GM18511 (cell line): Measurements from ENCODE around the gene ADAMTSL1.

ENCODE experiments used
- ATAC-seq: cut with Tn5 transposase; IDR thresholded peaks from one replicate; pipeline ENCODE4 v1.9.1; 2021; ENCODE audit warnings: mild to moderate bottlenecking, moderate library complexity; ENCODE audit not compliant: unreplicated experiment

Gene ADAMTSL1

DNA sequence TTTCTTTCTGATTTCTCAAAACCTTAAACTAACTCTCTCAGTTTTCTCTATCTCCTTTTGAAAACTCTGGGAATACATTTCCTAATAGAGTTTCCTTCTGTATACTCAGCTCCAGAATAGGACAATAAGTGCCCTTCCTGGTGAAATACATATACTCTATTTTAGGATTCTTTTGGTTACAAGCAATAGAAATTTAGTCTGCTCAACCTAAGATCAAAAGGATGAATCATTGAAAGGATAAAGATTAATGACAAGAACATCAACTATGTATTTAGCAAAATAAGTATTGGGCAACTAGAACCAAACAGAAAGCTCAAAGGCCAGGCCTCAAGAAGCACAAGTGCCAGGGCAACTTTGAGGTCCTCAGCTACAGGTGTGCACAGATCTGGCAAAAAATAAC, 127.1 kb downstream of the ADAMTSL1 start:
- no peak for ATAC-seq

DNA sequence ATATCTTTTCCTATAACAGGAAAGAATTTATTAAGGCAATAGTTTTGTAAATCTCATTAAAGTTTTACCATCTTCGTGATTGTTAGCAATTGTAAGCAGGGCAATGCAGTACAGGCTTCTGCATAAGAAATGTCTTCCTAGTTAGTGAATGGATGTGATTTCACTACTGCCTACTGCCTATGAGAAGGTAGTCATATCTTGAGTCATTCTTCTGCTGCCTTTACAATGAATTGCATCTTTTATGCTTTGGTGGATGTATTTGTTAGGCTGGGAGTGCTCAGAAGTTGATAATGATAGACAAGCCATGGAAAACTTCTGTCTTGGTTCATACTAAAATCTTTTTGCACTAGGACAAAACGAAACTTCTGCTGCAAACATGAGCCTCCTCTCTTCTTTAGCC, 128.0 kb downstream of the ADAMTSL1 start:
- ATAC-seq: no peak

DNA sequence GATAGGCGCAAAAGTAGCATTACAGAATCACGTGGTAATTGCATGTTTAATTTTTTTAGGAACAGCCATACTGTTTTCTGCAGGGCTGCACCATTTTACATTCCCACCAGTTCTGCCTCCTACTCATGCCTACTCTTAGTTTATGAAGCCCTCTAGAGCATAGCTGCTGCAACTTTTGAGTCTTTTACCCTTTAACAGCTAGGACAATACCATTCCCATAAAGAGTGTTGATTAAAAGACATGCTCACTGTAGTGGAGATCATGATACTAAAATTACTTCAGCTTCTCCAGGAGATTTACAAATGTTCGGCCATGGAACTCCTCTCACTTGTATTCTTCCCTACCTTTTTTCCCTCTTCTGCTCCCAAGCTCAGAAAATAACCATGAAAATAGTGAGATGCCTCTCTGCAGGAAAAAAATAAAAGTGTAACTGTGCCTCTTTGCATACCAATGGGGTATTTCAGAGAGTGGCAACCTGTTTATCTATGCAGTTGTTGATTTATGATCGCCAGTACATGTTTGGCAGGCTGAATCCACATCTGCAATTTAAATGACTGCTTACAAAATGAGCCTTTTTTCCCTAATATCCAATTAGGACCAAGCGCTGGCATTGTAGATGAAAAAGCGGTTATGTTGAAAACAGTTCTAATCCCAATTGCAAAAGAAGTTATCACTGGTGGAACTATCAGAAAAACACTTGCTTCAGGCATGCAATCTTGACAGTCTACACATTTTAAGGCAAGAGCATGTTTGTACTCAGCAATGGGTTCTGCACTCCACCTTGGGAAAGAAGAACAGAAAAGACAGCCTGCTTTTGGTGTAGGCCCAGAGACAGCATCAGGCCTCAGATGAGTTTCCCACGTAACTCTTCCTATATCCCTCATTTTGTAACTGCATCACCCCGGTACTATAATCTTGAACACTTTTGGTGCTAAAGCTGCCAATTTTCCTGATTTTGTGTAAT, 131.1 kb downstream of the ADAMTSL1 start:
- no peak for ATAC-seq

DNA sequence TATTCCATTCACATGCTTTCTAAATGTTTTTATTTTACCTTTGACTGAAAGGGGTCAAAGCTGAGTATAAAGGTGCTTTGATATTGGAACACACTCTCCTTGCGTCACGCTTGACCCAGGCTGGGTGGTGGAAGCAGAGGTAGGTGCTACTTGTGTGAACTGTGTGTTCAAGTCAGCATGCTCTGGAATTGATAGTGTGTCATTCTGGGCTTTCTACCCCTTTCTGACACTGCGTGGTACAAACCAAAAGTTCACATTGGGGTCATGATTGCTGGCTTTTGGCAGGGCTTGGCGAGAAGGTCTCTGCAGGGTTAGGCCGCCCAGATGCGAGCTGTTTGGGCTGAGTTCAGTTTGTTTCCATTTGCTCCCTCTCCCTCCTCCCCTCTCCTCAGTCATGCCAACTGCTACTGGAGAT, 131.8 kb downstream of the ADAMTSL1 start:
- ATAC-seq: no peak

DNA sequence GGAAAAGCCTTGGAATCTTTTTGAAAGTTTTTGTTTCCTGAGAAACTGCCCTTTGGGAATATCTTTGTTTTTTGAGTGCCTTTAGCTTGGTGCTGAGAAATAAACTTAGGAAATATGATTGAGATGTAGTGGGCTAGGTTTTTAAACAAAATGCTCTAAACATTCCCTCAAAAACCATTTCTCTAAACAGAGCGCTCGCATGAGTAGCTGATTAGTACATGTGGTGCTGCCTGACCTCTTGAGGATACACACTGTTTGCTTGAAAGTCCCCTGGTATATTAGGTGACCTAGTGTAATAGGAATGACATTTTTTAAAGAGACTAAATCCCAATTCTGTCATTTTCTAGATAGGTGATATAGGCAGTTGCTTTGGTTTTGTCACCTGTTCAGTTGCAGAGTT, 132.3 kb downstream of the ADAMTSL1 start:
- ATAC-seq: no peak

DNA sequence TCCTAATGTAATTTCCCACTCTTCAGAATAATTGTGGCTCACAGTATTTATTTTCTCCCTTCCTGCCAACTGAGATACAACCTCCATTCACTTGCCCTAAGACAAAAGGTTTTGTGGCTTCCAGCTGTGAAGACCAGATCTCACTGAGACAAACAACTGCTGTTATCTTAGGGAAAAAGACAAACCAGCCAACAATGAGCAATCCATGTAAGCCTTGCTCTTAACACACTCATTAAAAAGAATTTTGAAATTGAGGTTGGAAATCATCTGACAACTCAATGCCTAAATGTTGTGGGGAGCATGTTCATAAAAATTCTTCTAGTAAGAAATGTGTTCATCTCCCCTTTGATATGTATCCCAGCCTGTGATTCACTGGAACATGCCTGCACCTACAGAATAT, 132.9 kb downstream of the ADAMTSL1 start:
- no peak for ATAC-seq

DNA sequence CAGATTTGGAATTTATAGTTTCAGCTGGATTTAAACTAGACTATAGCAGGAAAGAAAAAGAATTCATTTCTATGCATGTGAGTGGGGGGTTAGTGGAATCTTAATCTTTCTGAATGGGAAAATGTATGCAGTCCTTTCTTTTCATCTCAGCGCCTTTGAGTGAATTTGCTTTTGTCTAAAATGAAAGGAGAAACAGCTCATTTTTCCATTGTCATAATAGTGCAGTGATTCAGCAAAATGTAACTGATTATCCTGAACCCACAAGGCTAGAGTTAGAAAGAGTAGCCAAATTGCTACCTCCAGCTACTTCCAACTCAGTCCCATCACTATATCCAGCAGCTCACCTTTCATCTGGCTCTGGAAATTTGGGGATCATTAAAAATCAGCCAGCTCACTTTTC, 134.4 kb downstream of the ADAMTSL1 start:
- ATAC-seq: no peak

DNA sequence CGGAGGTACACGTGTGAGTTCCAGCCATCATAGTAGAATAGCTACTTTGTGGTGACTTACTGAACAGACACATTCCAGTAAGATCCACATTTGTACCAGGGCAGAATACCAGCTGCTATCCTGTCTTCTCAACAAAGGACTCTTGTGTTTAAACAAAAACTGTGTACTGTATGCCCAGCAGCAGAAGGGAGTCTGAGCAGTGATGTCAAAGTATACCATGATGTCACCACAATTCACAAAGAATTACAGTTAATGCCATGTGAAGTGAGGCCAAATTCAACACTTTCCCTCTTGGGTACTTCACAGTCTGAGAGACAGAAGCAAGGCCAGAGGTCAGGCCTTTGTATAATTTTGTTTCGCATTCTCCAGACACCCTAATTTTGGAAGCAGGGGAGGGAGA, 137.0 kb downstream of the ADAMTSL1 start:
- no peak for ATAC-seq

DNA sequence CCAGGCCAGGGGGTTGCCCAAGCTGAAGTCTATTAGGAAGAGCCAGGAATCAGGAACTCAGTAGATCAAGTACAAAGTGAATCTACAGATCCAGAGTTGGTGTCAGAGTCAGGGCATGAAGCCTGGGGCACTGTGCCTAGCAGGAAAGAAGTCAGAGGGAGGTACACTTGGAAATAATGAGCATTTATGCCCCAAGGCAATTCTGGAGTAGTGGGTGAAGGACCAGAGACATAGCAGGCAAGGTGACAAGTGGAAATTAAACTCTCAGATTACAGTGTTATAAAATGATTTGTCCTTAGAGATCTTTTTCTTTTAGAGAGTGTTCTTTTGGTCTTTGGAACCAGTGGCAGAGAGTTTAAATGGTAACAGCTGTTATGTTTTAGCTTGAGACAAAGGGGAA, 138.0 kb downstream of the ADAMTSL1 start:
- no peak for ATAC-seq

DNA sequence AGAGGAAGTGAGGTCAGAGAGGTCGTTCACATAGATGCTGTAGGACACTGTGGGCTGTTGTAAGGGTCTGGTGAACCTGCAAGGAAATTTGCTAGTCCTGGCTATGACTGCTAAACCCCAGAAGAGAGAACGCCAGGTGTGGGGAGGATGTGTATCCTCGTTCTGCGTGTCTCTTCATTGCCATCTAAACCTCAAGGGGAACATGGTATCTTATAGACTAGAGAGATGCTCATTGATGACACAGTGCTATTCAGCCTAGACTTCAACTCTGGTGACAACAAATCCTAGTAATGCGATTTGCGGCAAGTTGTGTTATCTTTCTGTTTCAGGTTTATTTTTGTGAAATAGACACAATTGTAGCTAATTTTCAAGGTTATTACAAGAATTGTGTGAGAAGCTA, 140.2 kb downstream of the ADAMTSL1 start:
- no peak for ATAC-seq

DNA sequence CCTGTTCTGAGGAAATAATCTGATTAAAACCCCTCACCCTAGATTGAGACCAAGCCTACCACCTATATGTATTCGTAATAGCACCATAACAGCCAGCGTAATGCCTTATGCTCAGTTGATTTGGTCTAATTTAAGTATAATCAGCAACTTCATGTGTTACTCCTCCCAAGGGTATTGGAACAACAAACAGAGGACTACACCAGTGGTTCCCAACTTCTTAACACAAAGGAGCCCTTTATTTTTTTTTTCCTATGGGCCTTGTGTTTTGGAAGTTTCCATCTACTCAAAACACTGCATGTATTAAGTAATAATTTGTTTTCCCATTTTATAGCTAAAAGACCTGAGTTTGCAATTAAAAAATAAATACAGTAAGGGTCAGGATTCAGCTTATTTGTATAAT, 140.7 kb downstream of the ADAMTSL1 start:
- no peak for ATAC-seq

DNA sequence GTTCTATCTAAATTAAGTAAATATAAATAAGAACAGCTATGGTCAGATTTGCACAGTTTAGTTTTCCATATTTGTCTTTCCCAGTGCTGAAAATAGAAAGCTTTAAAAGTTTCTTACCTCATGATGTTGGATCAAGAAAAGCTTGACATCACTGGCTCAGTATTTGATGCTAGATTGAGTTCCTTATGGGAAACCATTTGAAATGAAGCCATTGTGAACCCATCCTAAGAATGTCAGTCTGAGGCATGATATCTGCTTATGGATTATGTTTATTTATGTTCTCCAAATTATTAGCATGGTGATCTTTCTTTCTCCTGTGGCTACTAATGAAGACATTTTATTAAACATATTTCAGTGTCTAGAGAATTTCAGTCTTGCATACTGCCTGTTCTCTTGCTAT, 143.0 kb downstream of the ADAMTSL1 start:
- ATAC-seq: no peak

DNA sequence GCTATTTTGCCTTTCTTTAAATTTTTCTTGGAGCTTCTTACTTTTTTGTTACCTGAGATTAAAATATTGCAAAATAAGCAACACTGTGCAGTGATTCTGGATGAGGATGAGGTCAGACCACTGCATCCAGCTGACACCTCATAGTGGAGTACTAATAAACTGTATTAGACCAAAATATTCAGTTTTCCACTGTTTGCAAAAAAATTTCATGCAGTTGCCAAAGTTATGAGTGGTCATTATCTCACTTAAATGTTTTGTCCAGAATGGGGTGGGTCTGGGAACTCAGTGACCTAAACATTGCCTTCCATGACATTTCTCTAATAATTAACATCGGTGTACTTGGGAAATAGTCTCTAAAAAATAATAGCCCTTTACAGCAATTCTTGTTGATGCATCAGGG, 143.8 kb downstream of the ADAMTSL1 start:
- no peak for ATAC-seq

DNA sequence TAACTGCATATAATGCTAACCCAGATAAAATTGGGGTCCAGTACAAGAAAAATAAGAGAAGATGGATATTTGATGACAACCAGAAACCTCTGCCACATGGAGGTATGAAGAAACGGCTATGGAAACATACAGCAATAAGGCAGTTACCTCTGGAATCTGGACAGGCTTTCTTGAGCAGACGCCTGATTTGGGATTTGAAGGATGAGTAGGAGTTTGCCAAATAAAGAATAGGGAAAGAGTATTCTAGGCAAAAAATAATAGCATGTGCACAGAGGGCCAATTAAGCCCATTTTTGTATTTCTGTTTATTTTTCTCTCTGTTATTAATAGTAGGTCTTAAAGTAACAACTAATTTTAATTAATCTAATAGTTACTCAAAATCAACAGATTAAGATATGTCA, 144.9 kb downstream of the ADAMTSL1 start:
- ATAC-seq: no peak

DNA sequence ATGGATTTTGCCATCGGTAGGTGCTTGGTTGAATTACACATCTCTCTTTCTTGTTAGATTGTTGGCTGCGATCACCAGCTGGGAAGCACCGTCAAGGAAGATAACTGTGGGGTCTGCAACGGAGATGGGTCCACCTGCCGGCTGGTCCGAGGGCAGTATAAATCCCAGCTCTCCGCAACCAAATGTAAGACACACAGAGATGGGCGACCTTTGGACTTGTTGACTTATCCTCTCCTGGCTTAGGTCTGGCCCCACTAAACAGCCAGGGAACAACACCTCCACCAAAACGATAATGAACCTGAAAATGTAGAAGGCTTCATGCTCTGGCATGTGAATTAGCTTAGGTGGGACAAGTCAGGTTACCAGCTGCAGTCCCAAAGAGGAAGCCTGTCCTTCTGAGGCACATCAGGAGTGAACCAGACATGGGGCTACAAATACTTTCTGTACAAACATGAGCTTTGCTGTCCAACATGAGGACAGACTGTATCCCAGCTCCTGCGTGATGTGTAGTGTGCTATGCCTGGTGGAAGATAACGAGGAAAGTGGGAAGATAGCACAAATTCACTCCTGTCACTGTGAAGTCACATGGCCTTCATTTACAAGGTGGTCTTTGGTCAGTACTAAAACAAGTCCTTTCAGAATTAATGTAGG, 148.4 kb downstream of the ADAMTSL1 start:
- no peak for ATAC-seq

DNA sequence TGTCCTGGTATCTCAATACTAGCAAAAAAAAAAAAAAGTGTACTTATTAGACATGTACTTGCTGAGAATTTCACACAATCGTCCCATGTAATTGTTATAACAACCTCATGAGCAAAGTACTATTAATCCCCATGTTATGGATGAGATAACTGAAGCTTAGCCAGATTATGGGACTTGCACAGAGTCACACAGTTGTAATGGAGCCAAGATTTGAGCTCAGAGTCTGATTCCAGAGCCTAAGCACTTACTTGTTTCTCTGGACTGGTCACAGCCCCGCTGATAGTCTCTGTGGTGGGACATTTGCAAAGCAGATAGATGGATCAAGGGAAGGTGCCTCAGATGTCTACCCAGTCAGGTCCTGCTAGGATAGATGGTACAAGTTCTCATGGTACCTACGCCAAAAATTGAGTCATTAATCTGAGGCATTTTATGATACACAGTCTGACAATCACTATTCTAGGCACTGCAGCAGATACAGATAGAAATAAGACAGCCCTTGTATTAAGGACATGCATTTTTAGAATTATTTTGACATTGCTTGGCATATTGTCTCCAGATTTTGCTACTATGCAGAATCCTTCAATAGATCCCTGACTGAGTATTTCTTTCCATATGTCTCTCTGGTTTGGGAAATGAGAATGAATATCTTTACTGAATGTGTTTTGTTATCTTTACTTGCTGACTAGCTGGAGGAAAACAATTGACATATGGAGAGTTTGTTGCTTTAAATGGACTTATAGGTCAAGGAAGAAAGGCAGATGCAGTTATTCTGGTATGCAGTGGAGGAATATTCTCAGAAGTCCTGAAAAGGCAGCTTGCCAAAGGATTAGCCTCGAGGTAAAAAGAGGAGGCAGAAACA, 149.5 kb downstream of the ADAMTSL1 start:
- ATAC-seq: no peak

DNA sequence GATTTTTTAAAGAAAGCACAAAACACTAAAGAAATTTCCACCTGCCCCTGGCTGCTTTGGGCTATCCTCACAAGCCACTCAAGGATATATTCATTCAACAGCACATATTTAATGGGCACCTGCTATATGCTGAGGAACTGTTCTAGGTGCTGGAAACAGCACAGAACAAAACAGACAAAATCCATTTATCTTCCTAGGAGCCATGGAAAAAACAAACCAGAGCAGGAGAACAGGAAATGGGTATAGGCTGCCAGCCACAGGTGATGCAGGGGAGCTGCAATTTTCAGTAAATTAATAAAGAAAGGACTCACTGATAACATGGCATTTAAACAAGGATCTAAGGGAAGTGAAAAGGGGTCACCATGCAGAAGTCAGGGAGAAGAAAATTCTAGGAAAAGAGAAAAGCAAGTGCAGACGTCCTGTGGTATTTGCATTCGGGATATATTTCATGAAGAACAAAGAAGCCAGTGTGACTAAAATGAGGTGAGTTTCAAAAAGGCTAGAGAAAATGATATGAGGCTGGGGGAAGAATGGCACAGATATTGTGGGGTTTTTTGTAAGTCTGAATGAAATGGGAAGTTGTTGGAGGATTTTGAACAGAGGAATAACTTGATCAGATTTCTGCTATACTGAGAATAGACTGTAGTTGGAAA, 152.2 kb downstream of the ADAMTSL1 start:
- no peak for ATAC-seq

DNA sequence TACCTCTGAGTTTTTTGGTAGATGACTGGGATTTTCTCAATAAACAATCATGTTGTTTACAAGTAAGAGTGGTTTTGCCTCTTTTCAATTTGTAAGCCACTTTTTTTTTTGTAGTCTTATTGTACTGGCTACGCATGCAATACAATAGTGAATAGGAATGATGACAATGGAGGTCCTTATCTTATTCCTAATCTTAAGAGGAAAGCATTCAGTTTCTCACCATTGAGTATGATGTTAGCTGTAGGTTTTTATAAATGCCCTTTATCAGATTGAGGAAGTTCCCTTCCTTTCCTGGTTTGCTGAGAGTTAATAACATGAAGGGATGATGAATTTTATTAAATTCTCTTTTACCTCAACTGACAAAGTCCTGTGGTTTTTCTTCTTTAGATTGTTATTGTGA, 155.2 kb downstream of the ADAMTSL1 start:
- no peak for ATAC-seq

DNA sequence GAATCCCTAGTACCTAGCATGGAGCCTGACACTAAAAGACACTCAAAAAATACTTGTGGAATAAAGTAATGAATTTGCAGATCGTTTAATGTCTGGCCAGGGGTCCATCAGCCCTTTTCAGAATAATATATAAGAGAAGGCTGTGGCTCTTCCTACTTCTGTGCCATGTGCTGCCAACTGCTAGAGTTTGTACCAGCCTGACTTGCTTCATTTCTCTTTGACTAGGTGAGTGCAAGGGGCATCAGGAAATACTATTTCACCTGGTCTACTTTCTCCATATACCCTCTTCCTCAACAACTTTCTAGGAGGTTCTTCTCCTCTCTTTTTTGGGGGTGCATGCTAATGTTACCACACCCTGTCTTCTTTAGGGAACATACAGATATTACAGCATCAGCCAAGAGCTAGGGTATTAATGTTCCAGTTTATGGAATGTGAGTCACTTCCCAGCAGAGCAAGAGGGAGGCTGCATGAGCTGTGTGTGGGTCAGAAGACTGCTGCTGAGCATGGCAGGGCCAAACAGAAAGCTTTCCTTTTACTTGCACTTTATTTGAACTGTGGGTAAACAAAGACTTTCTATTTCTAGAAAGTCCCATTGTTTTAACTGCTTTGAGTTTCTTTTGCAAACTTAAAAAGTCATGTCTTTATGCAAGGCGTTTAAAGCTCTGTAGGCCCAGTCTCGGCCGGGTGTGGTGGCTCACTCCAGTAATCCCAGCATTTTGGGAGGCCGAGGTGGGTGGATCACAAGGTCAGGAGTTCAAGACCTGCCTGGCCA, 158.9 kb downstream of the ADAMTSL1 start:
- no peak for ATAC-seq

DNA sequence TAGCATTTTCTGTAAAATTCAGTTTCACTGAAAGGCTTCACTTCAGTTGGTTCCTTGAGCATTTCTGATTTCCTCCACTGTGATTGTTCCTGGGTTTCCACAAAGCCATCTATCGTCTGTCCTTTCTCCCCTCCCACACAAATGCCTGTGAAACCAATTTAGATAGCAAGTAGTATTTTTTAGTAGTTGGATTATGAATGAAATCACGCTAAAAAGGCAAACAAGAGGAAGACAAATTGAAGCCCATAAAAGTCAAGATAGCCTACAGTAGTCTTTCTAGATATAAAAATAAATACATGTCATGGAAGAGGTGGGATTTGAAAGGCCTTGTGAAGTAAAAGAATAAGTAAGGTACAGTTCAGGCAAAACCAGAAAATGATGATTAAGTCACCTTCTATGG, 162.8 kb downstream of the ADAMTSL1 start:
- no peak for ATAC-seq
